HG02884 (cell line): Measurements from ENCODE around the gene AOPEP.

ENCODE experiments used
- ATAC-seq: cut with Tn5 transposase; IDR thresholded peaks from one replicate; pipeline ENCODE4 v1.9.1; 2021; ENCODE audit warnings: mild to moderate bottlenecking, moderate library complexity; ENCODE audit not compliant: unreplicated experiment

AOPEP gene

GRCh38 chr9:95086564-95086955 is 360.1 kb downstream of the AOPEP start:
- ATAC-seq, result no peak

- ATAC-seq, result no peak
These were observed 361.3 kb downstream of the AOPEP start for GRCh38 chr9:95087659-95088242.

- ATAC-seq, result no peak
These were observed 362.1 kb downstream of the AOPEP start for GRCh38 chr9:95088421-95089161.

- no peak for ATAC-seq
These were observed 362.9 kb downstream of the AOPEP start for GRCh38 chr9:95089257-95090022.

DNA sequence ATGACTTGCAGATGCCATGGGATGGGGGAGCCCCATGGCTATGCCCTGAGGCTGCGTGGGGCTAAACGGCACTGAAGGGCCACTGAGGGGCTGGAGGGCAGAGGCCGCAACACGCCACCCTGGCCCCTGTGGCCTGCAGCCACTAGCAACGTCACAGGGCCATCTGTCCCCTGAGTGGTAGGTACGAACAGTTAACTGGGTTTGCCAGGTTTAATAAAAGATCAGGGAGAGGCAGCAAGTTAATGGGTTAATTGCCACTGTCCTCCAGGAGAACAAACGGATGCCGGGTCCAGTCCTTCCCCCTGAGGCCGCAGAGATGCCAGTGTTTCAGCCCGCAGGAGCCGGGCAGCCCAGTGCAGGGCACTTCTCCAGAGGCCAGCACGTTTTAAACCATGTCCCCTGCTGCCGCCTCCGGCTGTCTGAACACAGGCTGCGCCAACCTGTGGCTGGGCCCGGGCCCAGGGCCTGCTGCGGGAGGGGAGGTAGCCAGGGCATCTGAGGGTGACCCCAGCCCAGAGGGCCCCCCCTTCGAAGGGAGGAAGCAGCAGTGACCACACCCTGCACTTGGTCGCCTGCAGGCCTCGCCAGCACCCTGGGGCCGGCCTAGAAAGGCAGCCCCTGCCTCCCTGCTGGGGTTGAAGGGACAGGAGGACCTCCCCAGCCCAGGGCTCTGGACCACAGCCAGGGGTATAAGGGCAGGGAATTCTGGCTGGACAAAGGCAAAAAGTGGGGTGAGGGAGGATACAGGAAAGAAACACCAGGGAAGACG is 363.7 kb downstream of the AOPEP start:
- ATAC-seq, result no peak

DNA sequence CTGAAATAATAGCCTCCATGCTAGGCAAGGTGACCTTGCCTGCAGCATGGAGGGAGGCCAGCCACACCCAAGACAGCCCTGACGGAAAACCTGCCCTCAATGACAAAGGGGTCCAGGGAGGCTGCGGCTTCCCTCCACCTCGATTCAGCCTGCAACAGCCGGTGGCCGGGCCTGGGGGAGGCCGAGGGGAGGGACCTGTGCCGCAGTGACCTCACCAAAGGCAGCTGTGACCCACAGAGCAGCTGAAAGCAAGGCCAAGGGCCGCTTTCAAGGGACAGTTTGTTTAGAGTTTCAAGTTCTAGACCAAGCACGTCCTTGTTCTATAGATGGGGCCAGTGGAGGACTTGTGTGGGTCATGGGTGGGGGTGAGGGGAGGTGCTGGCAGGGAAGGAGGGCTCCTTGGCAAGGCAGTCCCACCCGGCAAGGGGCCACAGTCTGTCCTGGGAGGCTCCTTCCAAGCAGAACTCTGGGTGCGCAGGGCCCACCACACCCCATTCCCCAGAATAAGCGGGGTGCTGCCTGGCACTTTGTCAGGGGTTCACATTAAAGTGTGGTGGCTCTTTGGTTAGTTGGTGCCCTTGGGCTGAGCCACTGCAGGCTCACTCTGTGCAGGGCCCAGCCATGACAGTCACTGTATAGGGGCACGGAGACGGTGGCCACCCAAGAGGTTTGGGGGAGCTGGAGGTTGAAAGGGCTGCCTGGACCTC is 364.5 kb downstream of the AOPEP start:
- no peak for ATAC-seq

DNA sequence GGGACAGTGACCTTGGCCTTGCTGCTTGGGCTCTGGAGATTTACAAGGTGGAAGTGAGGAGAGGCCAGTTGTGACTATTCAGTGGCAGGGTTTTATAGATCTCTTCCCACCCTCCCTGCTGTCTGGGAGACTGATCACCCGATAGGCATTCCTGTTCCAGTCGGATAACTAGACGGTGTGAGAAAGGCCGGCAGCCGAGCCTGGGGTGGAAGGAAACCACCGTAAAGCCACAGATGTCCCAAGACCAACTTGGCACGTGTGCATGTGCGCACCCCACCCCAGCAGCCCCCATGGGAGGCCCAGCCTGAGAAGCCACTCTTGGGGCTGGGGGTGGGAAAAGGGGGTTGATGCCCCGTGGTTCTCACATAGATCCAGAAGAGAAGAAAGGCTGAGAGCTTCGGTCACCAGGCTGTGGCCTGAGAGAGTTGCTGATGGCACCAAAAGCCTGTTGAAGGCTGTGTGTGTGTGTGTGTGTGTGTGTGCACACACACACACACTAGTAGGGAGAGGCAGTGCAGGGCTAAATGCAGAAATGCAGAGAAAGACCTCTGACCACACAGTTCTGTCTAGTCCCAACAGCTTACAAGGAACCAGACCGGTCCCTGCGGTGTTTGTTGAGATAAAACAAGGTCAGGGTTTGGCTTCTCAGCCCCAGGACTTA is 365.2 kb downstream of the AOPEP start:
- ATAC-seq, result no peak

- ATAC-seq, result no peak
These were observed 366.0 kb downstream of the AOPEP start for GRCh38 chr9:95092262-95093072.

GRCh38 chr9:95093586-95093985 is 367.1 kb downstream of the AOPEP start:
- no peak for ATAC-seq

DNA sequence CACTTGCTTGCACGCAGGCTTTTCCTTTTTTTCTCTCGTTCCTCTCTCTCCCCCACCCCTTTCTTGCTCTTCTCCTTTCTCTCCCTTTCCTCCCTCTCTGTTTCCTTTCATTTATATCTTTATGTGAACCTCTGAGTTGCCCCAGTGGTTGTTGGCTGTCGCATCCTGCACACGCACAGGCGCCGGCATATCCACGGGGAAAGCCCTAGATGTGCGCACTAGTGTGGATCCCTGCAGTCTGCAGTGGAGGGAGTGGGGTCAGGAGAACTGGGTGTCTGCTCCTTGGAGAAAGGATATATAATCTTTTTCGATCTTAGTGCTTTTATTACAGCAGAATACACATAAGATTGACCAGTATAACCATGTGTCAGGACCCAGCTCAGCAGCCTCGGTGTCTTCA is 367.5 kb downstream of the AOPEP start:
- ATAC-seq, result no peak

GRCh38 chr9:95095641-95096355 is 369.3 kb downstream of the AOPEP start:
- ATAC-seq, result no peak

- ATAC-seq, result no peak
These were observed 369.9 kb downstream of the AOPEP start for GRCh38 chr9:95096381-95096780.

GRCh38 chr9:95096807-95097206 is 370.3 kb downstream of the AOPEP start:
- ATAC-seq, result no peak

DNA sequence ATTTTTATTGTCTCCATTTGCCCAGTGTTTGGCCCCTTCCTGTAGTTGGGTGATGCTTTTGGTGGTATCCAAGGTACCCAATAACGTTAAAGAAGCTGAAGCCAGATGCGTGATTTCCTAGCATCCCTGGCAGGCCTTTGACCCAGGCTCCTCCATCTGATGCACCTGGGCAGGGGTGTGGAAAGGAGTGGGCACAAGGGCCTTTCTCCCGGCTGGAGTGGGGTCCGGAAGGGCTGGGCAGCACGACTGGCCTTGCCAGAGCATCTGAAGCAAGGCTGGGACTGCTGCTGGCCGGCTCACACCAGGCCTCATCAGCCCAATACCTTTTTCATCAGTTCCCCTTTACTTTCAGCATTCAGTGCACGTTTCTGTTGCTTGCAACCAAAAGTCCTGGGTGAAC is 370.8 kb downstream of the AOPEP start:
- no peak for ATAC-seq

- ATAC-seq, result no peak
These were observed 372.0 kb downstream of the AOPEP start for GRCh38 chr9:95098391-95098921.

DNA sequence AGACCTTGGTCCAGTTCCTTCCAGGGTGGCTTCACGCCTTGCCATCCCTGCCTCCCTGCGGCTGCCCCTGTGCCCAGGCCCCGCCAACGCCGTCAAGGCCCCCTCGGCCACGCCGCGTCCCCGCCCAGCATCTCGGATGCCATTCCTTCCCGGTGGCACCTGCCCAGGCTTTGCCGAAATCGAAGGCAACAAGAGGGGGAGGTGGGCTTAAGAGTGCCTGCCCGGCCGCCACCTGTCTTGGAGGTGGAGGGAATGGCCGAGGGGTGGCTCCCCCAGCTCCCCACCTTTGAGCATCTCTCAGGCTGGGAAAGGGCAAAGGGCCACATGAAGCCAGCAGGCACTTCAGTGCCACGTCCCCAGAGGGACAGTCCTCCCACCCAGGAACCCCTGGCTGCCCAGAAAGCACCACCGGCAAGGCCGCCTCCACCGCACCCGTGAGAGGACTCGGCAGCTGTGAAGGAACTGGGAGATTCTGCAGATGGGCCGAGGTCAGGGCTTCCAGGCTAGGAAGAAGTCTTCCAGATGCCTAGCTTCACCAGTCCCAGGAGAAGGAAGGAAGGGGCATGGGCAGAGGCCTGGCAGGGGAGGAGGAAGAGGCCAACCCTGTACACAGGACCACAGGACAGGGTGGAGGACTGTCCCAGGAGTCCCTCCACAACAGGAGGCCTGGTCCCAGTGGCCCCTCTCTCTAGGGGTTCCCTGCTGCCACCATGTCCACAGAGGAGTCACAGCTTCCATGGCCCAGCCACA is 373.0 kb downstream of the AOPEP start:
- ATAC-seq, result no peak

DNA sequence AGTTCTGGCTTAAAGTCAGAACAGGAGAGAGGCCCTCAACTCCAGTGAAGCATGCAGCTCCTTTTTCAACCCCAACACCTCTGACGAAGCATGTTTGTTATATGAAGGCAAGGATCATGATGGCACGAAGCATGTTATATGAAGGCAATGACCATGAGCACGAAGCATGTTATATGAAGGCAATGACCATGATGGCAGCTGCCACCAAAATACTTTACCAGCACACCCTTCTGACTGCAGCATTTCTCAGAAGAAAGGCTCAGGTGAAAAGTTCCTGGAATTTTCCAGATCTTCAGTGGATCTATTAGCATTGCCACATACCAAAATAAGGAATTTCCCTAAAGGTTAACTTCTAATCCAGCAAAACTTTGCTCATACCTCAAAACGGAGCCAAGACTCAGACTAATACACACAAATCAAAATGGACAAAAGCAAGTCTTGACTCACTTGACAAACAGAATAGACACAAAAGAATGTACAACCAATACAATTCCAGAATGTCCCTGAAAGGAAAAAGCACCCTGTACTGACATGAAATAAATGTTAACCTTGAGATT is 373.6 kb downstream of the AOPEP start:
- ATAC-seq, result no peak
